KOPT-K1 (cell line): Measurements from ENCODE around the gene TBCB.

Experiments
- H3K27ac ChIP-seq: fragments of 200-600 bp; sonication (generic); 2 replicates; pipeline ENCODE4 v1.5.1; 2016; ENCODE audit warnings: antibody characterized with exemption, mild to moderate bottlenecking, low read depth, low read length; ENCODE audit not compliant: poor library complexity, severe bottlenecking
- H3K36me3 ChIP-seq: fragments of 200-600 bp; sonication (generic); 2 replicates; pipeline ENCODE4 v1.5.1; 2017; ENCODE audit warnings: antibody characterized with exemption, mild to moderate bottlenecking, low read length, moderate library complexity; ENCODE audit not compliant: insufficient read depth
- H3K9me3 ChIP-seq: fragments of 200-600 bp; sonication (generic); 2 replicates; pipeline ENCODE4 v1.5.1; 2017; ENCODE audit warnings: antibody characterized with exemption, low read length, mild to moderate bottlenecking; ENCODE audit not compliant: insufficient read depth, poor library complexity, severe bottlenecking

The TBCB gene

GRCh38 chr19:36092566-36092965, 22.7 kb upstream of the TBCB start:
- H3K36me3 ChIP-seq: peaks cover 99% of the 10 kb centered on the region
- no peak overlapping the region for H3K27ac ChIP-seq
- no peaks in the 10 kb centered on the region for H3K9me3 ChIP-seq

DNA sequence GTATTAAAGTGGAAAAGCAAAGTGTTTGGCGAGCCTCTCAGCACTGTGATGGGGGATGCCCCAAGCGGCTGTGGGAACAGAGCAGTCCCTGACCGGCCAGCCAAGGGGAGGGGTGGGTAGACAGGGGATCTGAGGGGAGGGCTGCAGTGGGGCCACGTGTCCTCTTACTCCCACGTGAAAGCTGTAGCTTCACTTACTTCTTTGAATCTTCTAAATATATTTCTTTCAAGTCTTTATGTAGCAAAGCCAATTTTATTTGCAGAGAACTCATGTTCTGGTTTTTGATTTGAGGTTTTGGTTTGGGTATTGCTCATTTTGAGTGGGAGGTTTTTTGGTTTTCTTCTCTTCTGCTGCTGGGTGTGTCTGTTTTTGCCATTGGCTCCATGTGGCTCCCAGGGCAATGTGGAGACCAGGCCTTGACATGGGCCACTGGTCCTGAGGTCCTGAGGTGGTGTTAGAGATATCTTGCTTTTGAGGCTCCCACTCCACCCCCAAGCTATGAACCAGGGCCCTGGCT, 22.1 kb upstream of the TBCB start:
- Histone ChIP-seq H3K9me3 (no peaks in the 10 kb centered on the region), H3K27ac (no peak overlapping the region), H3K36me3 (peaks cover 99% of the 10 kb centered on the region)

DNA sequence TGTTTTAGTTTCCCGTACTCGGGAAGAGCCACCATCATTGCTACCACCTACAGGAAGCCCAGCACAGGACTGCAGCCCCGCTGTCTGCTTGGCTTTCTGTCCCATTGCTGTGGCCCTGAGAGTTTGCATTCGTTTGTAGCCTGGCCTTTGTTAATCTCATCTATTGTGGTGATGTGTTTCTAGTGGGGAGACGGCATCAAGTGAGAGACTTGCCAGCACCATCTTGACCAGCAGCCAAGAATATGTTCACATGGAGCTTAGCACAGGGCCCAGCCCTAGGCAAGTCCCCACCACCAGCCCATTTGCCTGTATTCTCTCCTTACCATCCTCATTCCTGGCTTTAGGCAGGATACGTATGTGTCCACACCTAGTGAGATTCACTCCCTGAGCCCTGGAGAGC, 21.6 kb upstream of the TBCB start:
- Histone ChIP-seq H3K36me3 (peaks cover 99% of the 10 kb centered on the region), H3K27ac (no peak overlapping the region), H3K9me3 (no peaks in the 10 kb centered on the region)

DNA sequence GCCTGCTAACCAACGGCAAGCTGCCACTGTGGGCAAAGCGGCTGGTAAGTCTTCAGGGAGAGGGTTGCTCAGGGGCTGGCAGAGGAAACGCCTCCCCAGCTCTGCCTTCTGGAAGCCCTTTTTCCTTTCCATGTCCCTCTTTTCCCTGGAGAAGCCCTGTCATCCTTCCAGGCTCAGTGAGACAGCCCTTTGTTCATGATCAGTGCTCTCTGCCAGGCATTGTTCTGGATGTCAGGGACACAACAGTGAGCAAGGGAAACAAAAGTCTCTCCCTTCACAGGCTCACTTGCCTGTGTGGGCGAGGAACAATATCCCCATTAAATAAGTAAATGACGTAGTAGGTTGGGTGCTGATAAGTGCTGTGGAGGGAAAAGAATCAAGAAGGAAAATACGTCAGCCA, 18.2 kb upstream of the TBCB start:
- Histone ChIP-seq H3K27ac (no peak overlapping the region), H3K36me3 (peaks cover 99% of the 10 kb centered on the region), H3K9me3 (no peaks in the 10 kb centered on the region)

- Histone ChIP-seq H3K9me3 (no peaks in the 10 kb centered on the region), H3K27ac (no peak overlapping the region), H3K36me3 (peaks cover 99% of the 10 kb centered on the region)
Observed at GRCh38 chr19:36099166-36099785, 16.0 kb upstream of the TBCB start.

- Histone ChIP-seq H3K27ac (no peak overlapping the region), H3K36me3 (peaks cover 100% of the 10 kb centered on the region), H3K9me3 (no peaks in the 10 kb centered on the region)
Observed at GRCh38 chr19:36100476-36100875, 14.8 kb upstream of the TBCB start.

GRCh38 chr19:36101550-36102327, 13.5 kb upstream of the TBCB start:
- Histone ChIP-seq H3K27ac (no peak overlapping the region), H3K9me3 (no peaks in the 10 kb centered on the region), H3K36me3 (peaks cover 98% of the 10 kb centered on the region)

DNA sequence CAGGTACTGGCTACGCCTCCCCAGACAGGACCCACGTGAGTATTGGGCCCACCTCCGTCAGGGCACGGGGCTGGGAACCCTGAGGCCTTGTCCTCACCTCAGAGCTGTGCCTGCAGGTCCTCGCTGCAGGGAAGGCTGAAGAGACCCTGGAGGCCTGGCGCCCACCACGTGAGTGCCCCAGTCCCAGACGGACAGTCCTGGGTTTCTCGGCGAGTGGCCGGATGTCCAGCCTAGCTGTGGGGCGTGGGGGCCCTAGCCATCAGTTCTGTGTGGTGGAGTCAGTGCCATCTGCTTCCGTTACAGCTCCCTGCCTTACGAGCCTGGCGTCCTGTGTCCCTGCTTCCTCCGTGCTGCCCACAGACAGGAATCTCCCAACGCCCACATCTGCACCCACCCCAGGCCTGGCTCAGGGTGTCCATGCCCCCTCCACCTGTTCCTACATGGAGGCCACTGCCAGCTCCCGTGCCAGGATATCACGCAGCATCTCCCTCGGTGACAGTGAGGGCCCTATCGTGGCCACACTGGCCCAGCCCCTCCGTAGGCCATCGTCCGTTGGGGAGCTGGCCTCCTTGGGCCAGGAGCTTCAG, 12.1 kb upstream of the TBCB start:
- H3K36me3 ChIP-seq: peaks cover 90% of the 10 kb centered on the region
- no peaks in the 10 kb centered on the region for H3K9me3 ChIP-seq
- H3K27ac ChIP-seq: no peak overlapping the region

- Histone ChIP-seq H3K36me3 (peaks cover 81% of the 10 kb centered on the region), H3K27ac (no peak overlapping the region), H3K9me3 (no peaks in the 10 kb centered on the region)
Observed at GRCh38 chr19:36103842-36104552, 11.3 kb upstream of the TBCB start.

DNA sequence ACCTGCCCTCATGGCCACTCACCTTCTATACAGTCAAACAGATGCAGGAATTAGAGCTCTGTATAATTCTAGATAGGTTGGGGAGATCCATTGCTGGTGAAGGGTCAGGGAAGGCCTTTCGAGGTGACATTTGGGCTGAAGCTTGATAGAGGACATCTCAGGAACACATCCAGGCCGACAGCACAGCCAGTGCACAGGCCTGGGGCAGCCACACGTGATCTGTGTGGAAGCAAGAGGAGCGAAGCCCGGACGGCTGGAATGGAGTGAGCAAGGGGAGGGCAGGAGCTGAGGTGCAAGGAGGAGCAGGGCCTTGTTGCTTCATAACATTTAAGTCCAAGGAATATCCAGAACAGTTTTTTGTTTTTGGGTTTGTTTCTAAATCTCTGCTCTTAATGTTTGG, 8.8 kb upstream of the TBCB start:
- H3K27ac ChIP-seq: no peak overlapping the region
- peaks cover 62% of the 10 kb centered on the region for H3K36me3 ChIP-seq

GRCh38 chr19:36106991-36107390, 8.3 kb upstream of the TBCB start:
- peaks cover 62% of the 10 kb centered on the region for H3K36me3 ChIP-seq
- no peaks in the 10 kb centered on the region for H3K9me3 ChIP-seq
- H3K27ac ChIP-seq: no peak overlapping the region

More for the DNA sequence above, 8.8 kb upstream of the TBCB start:
- no peaks in the 10 kb centered on the region for H3K9me3 ChIP-seq

- Histone ChIP-seq H3K9me3 (no peaks in the 10 kb centered on the region), H3K36me3 (peaks cover 58% of the 10 kb centered on the region), H3K27ac (no peak overlapping the region)
Observed at GRCh38 chr19:36108684-36109083, 6.6 kb upstream of the TBCB start.

- Histone ChIP-seq H3K27ac (no peak within 1 kb of the TSS), H3K36me3 (peaks cover 40% of the 10 kb centered on the region)
Observed at GRCh38 chr19:36110487-36111199, 4.6 kb upstream of the TBCB start, which contains the start of gene OVOL3. OVOL3 (plus strand) TSS chr19:36111143; CDS start chr19:36111203, 60 bp downstream.

DNA sequence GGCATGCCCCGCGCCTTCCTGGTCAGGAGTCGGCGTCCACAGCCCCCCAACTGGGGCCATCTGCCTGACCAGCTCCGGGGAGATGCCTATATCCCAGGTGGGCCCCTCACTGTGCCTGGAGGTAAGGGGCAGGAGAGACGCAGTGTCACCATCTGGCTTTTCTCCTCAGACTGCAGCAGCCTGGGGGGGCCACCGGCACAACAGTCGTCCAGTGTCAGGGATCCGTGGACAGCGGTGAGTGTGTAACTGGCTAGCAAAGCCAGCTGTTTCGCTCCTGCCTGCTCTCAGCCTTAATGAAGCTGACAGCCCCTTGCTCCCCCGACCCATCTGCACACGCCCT, 4.1 kb upstream of the TBCB start:
- H3K9me3 ChIP-seq: no peaks in the 10 kb centered on the region
- H3K36me3 ChIP-seq: peaks cover 35% of the 10 kb centered on the region
- no peak overlapping the region for H3K27ac ChIP-seq

More at GRCh38 chr19:36110487-36111199, 4.6 kb upstream of the TBCB start, which contains the start of gene OVOL3:
- no peaks in the 10 kb centered on the region for H3K9me3 ChIP-seq
